Spleen (tissue), 11 donors: Measurements from ENCODE around the gene CPED1. TPM values are rescaled to one million over a fixed set of nuclear protein-coding genes. Genes with fewer than 3 reads are reported as not detected.

Experiments
- DNase-seq: peaks from one replicate; pipeline ENCODE4 v3.0.0-alpha.2; 2020
- H3K27ac ChIP-seq, 8 donors: fragments of 200-600 bp; sonication (generic) in 7 of 8; 1 replicate in 4 of 8; 2 replicates in 4 of 8; pipeline versions ENCODE4 v1.5.0 to v1.8.0; 2016 to 2021; ENCODE audit warnings: inconsistent platforms in 4 of 8, mild to moderate bottlenecking in 4 of 8, moderate library complexity in 1 of 8
- H3K27me3 ChIP-seq, 7 donors: fragments of 200-600 bp; sonication (generic) in 6 of 7; replicated peaks in 1 of 7; 1 replicate in 4 of 7; 2 replicates in 3 of 7; pipeline versions ENCODE4 v1.5.0 to v1.8.0; 2016 to 2021; ENCODE audit warnings: inconsistent platforms in 3 of 7, mild to moderate bottlenecking in 1 of 7
- H3K36me3 ChIP-seq, 6 donors: fragments of 200-600 bp; sonication (generic) in 5 of 6; 1 replicate in 4 of 6; 2 replicates in 2 of 6; pipeline versions ENCODE4 v1.5.0 to v1.8.0; 2016 to 2021; ENCODE audit warnings: inconsistent platforms in 2 of 6
- H3K4me1 ChIP-seq, 6 donors: fragments of 200-600 bp; sonication (generic) in 5 of 6; 1 replicate in 3 of 6; 2 replicates in 3 of 6; pipeline versions ENCODE4 v1.5.0 to v1.8.0; 2016 to 2021; ENCODE audit warnings: inconsistent platforms in 3 of 6
- H3K4me3 ChIP-seq, 8 donors: fragments of 200-600 bp; sonication (generic) in 7 of 8; 1 replicate in 4 of 8; 2 replicates in 4 of 8; pipeline versions ENCODE4 v1.5.0 to v1.8.0; 2016 to 2021; ENCODE audit warnings: inconsistent platforms in 4 of 8, mild to moderate bottlenecking in 4 of 8, moderate library complexity in 2 of 8
- H3K9me3 ChIP-seq, 8 donors: fragments of 200-600 bp; sonication (generic) in 7 of 8; 1 replicate in 4 of 8; 2 replicates in 4 of 8; pipeline versions ENCODE4 v1.5.0 to v1.8.0; 2016 to 2021; ENCODE audit warnings: inconsistent platforms in 4 of 8
- POLR2A ChIP-seq, 3 donors: fragments of 450-650 bp; IDR thresholded peaks; one replicate each; pipeline ENCODE4 v1.5.1; 2017; ENCODE audit warnings: antibody characterized with exemption in 3 of 3, mild to moderate bottlenecking in 1 of 3
- POLR2AphosphoS5 ChIP-seq, 3 donors: sonication (generic); formaldehyde crosslinking; IDR thresholded peaks; one replicate each; pipeline ENCODE4 v1.5.1; 2017; ENCODE audit warnings: antibody characterized with exemption in 3 of 3
- WGBS, 5 donors: extraction: QIAGEN DNeasy Blood & Tissue Kit in 3 of 5; methylation state at CpG; one replicate each; pipeline versions ENCODE4 v1.1.5 to v1.1.7; 2013 to 2018; 5-methylcytosine and 5-hydroxymethylcytosine counted together
- intact Hi-C: fragments of 100-400 bp; cut with DNase I; formaldehyde crosslinking; loops from one replicate; pipeline ENCODE4 v1.15.0; 2023; ENCODE audit warnings: low total_unique reads
- polyA plus RNA-seq, 3 donors: library from polyadenylated mRNA; stranded (reverse); fragments of 200-250 nt; gene quantifications; one replicate each; pipeline ENCODE4 v1.2.1, GENCODE V29; 2013
- total RNA-seq, 7 donors: library from RNA; depleted of rRNA in 3 of 7; stranded (reverse); fragments of >200 nt in 3 of 7; fragmentation: NEBNext Ultra II Directional in 4 of 7; extraction: Animal tissue kit (Norgen Biotek cat#: 25700) in 4 of 7; gene quantifications; one replicate each; pipeline versions ENCODE4 v1.1.0 to v1.2.1, GENCODE V29; 2016 to 2021
- TF ChIP-seq, protein P1 (sequence below), 11 experiments: fragments of 200-600 bp in 7 of 11; fragments of 450-650 bp in 4 of 11; sonication (generic) in 4 of 11; IDR thresholded peaks in 8 of 11; conservative IDR thresholded peaks in 3 of 11; 1 replicate in 7 of 11; 2 replicates in 4 of 11; pipeline versions ENCODE4 v1.4.0 to v1.8.0; 2016 to 2021; ENCODE audit warnings: antibody characterized with exemption in 11 of 11, inconsistent platforms in 4 of 11, mild to moderate bottlenecking in 1 of 11
- donor health status: healthy with polysubstance abuse.
- donor health status: DM: no; HTN: no; CAD: no; lungs with moderate emphysema.
- donor health status: DM: no; HTN: no; CAD: no.
- donor health status: Bipolar disorder and iron deficiency.
- donor health status: healthy.
- donor health status: DM: no; HTN: no; CAD: no.
- donor health status: DM: yes; HTN: yes; CAD: no.

CPED1 gene
- total and polyA plus RNA-seq, 10 donors = 1.5 to 81.6 (median 38.6) TPM

DNA sequence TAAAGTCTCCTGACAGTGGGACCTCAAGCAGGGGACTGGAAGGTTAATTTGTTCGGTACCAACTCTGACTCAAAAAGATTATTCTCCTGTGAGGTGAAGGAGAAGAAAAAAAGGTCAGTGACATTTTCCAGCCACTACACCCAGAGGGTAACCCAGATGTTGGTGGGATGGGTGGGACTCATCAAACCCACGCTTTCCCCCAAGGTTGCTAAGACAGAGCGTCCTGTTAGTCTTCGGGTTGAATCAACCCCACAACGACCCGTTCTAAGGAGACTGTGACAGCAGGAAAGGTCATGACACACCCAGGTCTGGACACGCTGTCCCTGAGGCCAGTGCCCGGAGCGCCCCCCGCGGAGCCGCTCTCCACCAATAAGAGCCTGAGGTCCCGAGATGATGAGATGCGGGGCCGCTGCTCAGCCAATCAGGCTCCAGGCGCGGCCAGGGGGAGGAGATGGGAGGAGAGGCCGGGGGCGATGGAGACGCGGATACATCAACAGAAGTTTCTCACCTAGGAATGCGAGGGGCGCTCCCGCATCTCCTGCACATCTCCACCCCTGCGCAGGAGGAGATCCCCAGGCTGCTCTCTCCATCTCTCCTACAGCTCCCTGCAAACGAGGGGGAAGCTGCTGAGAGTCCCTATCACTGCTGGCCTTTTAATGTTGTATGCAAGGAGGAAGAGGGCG, 340.1 kb downstream of the CPED1 start, which contains the start of gene WNT16:
WNT16 (plus strand) TSS at position 493 of the 683 bp plus-strand sequence. CDS start 293 bp downstream, outside the sequence.
- Histone ChIP-seq H3K36me3 (no peaks in the 10 kb centered on the region), H3K9me3 (no peaks in the 10 kb centered on the region), H3K4me3 (peak within 1 kb of the TSS; percentile 39 to 76 (median 49)), H3K4me1 (peaks cover 5 to 33% (median 23%) of the 10 kb centered on the region in 6 donors), H3K27ac (peak within 1 kb of the TSS in 5 of 8 donors; percentile 33 to 64 (median 51)), H3K27me3 (peaks cover 0 to 61% (median 52%) of the 10 kb centered on the region in 7 donors)
- intact Hi-C loops = no loop called here
- WGBS, 5 donors = 19 to 25% (median 20%) methylated on average over 26 to 27 of the region's 27 CpGs
- TF ChIP-seq POLR2A (IDR thresholded peaks at IDR 0.05) (no peak), POLR2AphosphoS5 (IDR thresholded peaks at IDR 0.05) (no peak)
- TF ChIP-seq, protein P1, sequence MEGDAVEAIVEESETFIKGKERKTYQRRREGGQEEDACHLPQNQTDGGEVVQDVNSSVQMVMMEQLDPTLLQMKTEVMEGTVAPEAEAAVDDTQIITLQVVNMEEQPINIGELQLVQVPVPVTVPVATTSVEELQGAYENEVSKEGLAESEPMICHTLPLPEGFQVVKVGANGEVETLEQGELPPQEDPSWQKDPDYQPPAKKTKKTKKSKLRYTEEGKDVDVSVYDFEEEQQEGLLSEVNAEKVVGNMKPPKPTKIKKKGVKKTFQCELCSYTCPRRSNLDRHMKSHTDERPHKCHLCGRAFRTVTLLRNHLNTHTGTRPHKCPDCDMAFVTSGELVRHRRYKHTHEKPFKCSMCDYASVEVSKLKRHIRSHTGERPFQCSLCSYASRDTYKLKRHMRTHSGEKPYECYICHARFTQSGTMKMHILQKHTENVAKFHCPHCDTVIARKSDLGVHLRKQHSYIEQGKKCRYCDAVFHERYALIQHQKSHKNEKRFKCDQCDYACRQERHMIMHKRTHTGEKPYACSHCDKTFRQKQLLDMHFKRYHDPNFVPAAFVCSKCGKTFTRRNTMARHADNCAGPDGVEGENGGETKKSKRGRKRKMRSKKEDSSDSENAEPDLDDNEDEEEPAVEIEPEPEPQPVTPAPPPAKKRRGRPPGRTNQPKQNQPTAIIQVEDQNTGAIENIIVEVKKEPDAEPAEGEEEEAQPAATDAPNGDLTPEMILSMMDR (IDR thresholded peaks at IDR 0.05 in 8 of 11, conservative IDR thresholded peaks at IDR 0.05 in 3 of 11) = no peak
- peak; percentile 85 for DNase-seq

DNA sequence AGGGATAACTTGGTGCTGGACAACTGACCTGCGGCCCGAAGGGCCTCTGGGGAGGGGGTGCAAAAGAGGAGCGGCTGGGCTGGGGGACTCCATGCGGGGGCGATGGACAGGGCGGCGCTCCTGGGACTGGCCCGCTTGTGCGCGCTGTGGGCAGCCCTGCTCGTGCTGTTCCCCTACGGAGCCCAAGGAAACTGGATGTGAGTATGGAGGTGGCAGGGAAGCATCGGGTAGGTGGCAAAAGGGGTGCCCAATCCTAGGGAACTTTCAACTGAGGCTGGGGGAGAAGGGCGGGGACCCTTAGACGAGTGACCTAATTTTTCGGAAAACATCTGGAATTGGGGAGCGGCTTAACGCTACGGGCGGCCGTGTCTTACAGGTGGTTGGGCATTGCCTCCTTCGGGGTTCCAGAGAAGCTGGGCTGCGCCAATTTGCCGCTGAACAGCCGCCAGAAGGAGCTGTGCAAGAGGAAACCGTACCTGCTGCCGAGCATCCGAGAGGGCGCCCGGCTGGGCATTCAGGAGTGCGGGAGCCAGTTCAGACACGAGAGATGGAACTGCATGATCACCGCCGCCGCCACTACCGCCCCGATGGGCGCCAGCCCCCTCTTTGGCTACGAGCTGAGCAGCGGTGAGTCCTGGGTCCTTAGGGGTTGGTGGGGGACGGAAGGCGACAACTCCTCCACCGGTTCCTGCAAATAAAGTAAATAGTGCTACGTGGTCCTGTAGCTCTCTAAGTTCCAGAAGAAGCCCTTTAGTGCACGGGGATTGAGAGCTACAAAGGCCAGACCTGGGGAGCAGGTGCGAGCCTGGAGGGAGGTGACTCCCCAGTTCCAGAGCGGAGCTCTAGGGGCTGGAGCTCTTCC, 340.9 kb downstream of the CPED1 start:
- Histone ChIP-seq H3K9me3 (no peaks in the 10 kb centered on the region), H3K27me3 (peaks cover 0 to 64% (median 52%) of the 10 kb centered on the region in 7 donors), H3K36me3 (no peaks in the 10 kb centered on the region), H3K4me1 (peaks cover 5 to 33% (median 23%) of the 10 kb centered on the region in 6 donors), H3K27ac (peak overlapping the region in 5 of 8 donors; percentile 33 to 64 (median 51)), H3K4me3 (peak overlapping the region; percentile 39 to 76 (median 49))
- WGBS, 5 donors = 4 to 8% (median 5%) methylated on average over 23 to 47 of the region's 47 CpGs
- TF ChIP-seq POLR2A (IDR thresholded peaks at IDR 0.05) = no peak
- peak in 1 of 3 donors; percentile 20 for TF ChIP-seq POLR2AphosphoS5 (IDR thresholded peaks at IDR 0.05)
- TF ChIP-seq, protein P1 (IDR thresholded peaks at IDR 0.05 in 8 of 11, conservative IDR thresholded peaks at IDR 0.05 in 3 of 11) = peak in 2 of 11 experiments; percentile 11 to 28
- intact Hi-C loops = no loop called here
- peak; percentile 87 for DNase-seq

DNA sequence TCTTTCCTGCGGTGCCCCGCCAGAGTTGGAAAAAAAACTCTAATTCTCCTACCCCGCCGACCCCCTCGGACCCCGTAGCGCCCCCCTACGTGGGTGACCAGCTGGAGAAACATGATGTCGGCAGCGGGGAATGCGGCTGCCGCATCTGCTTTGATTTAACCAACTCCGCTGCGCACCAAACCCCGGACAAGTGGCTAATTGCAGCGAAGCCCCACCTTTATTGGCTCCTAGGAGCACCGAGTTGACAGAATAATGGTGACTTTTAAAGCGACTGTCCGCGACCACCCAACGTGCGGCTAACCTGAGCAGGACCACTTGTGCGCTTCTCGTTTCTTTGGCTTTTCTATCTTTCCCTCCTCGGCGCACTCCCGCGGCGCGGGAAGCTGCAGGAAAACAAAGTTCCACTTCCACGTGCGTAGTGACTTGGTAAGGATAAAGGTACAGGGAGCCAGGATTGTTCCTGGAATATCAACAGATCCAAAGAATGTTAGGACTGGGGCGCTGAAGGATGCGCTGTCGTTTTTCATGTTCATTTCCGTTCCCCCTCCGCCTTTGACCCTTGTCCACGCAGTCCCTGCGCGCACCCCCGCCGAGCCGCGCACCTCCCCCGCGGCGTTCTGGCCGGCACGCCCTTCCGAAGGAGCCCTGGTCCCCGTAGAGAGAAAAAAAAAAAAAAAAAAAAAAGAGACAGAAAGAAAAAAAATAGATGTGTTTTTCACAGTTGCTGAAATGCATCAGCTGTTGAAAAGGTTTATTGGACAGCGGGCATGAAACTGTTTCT, 341.7 kb downstream of the CPED1 start:
- peak in 2 of 3 donors; percentile 49 to 59 for TF ChIP-seq POLR2AphosphoS5 (IDR thresholded peaks at IDR 0.05)
- TF ChIP-seq POLR2A (IDR thresholded peaks at IDR 0.05) = no peak
- intact Hi-C loops = no loop called here
- no peaks in the 10 kb centered on the region for H3K9me3 ChIP-seq
- 2 to 3% (median 2%) methylated on average over 48 to 52 of the region's 52 CpGs for WGBS, 5 donors
- H3K27me3 ChIP-seq = peaks cover 0 to 64% (median 52%) of the 10 kb centered on the region in 7 donors
- DNase-seq = peak; percentile 84
- peaks cover 5 to 33% (median 23%) of the 10 kb centered on the region in 6 donors for H3K4me1 ChIP-seq
- H3K4me3 ChIP-seq = peak overlapping the region; percentile 39 to 76 (median 49)
- H3K27ac ChIP-seq = peak overlapping the region in 5 of 8 donors; percentile 33 to 64 (median 51)
- no peaks in the 10 kb centered on the region for H3K36me3 ChIP-seq

DNA sequence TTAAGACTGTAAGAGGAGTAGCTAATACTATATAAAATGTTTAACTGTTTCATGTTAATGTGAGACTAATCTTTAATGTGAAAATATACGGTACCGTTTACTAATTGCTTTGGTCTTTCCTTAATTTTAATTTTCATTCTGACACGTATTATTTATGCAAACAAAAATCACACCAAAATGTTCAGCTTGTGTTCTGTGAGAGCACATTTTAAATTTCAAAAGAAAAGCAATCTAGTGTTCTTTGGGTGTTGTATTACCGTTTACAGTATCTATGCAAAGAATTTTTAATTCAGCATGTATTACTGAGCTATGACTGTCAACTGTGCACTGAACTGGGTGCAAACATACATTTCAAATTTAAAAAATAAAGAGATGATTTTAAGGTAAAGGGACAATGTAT, 342.5 kb downstream of the CPED1 start:
- Histone ChIP-seq H3K4me3 (peak overlapping the region in 1 of 8 donors; percentile 76), H3K36me3 (no peaks in the 10 kb centered on the region), H3K27me3 (peaks cover 0 to 64% (median 52%) of the 10 kb centered on the region in 7 donors), H3K4me1 (peaks cover 5 to 33% (median 23%) of the 10 kb centered on the region in 6 donors), H3K9me3 (no peaks in the 10 kb centered on the region), H3K27ac (no peak overlapping the region)
- TF ChIP-seq, protein P1 (IDR thresholded peaks at IDR 0.05 in 8 of 11, conservative IDR thresholded peaks at IDR 0.05 in 3 of 11) = no peak
- TF ChIP-seq POLR2A (IDR thresholded peaks at IDR 0.05) (no peak), POLR2AphosphoS5 (IDR thresholded peaks at IDR 0.05) (no peak)
- DNase-seq = no peak
- WGBS, 5 donors = 63 to 80% (median 73%) methylated on average over 4 of the region's 4 CpGs
- intact Hi-C loops = no loop called here
